Measurements from ENCODE around the gene FEM1B. TPM values are rescaled to one million over a fixed set of nuclear protein-coding genes. Genes with fewer than 3 reads are reported as not detected.

The FEM1B gene
- total RNA-seq, 1 experiment from 2014 or later, result 22.1 TPM

DNA sequence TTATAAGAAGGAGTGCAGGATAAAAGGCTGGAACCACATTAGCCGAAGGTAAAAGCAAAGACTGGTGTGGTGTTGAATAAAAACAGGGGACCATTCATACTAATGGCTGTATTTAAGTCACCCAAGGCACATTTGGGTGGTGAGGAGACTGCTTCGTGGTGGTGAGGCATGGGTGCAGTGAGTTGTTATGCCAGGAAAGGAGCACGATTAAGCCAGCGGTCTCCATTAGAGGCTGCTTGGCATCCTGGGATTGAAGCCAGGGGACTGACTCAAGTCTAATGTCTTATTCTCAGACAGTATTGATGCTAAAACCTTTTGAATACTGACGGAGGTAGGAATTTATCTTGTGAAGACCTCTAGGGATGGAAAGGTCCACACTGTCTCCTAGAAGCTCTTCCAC, 21.9 kb downstream of the FEM1B start:
- no peaks in the 10 kb centered on the region for H3K27me3 ChIP-seq (ENCODE audit: low read length)
- no peak overlapping the region for H3K9ac ChIP-seq (ENCODE audit: low read length)
- CTCF ChIA-PET, result no interaction called here
- H4K20me1 ChIP-seq (ENCODE audit: low read length), result no peaks in the 10 kb centered on the region
- BruUV-seq (replicated peaks), result no TSS peak
- TF ChIP-seq, protein P1, sequence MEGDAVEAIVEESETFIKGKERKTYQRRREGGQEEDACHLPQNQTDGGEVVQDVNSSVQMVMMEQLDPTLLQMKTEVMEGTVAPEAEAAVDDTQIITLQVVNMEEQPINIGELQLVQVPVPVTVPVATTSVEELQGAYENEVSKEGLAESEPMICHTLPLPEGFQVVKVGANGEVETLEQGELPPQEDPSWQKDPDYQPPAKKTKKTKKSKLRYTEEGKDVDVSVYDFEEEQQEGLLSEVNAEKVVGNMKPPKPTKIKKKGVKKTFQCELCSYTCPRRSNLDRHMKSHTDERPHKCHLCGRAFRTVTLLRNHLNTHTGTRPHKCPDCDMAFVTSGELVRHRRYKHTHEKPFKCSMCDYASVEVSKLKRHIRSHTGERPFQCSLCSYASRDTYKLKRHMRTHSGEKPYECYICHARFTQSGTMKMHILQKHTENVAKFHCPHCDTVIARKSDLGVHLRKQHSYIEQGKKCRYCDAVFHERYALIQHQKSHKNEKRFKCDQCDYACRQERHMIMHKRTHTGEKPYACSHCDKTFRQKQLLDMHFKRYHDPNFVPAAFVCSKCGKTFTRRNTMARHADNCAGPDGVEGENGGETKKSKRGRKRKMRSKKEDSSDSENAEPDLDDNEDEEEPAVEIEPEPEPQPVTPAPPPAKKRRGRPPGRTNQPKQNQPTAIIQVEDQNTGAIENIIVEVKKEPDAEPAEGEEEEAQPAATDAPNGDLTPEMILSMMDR (conservative IDR thresholded peaks at IDR 0.05; ENCODE audit: low read depth, low read length), result no peak
- TF ChIP-seq EZH2 (IDR thresholded peaks at IDR 0.05; ENCODE audit: low read length, unreplicated experiment) (no peak), EZH2phosphoT487 (IDR thresholded peaks at IDR 0.05; ENCODE audit: borderline replicate concordance, low read length) (no peak)
- DNase-seq (no peak), ATAC-seq (no peak)
- no peaks in the 10 kb centered on the region for H3F3A ChIP-seq (ENCODE audit: low read length, unreplicated experiment)
- H3K4me1 ChIP-seq (ENCODE audit: insufficient read depth, low read length), result no peaks in the 10 kb centered on the region
- no peaks in the 10 kb centered on the region for H3K9me3 ChIP-seq (ENCODE audit: low read length)
- 0 out of 2 replicates have a peak, but pooled peaks cover under 1% of the 10 kb centered on the region for H3K79me2 ChIP-seq (ENCODE audit: low read length)
- POLR2A ChIA-PET (ENCODE audit: unreplicated experiment), result no interaction called here
- no peaks in the 10 kb centered on the region for H3K9me2 ChIP-seq (replicated peaks; ENCODE audit: low read length)
- H3K4me2 ChIP-seq (ENCODE audit: low read length), result no peak overlapping the region
- H3K4me3 ChIP-seq (ENCODE audit: low read length), result no peak overlapping the region
- H2AFZ ChIP-seq (ENCODE audit: low read length), result no peak overlapping the region
- H3K36me3 ChIP-seq (ENCODE audit: low read depth, low read length), result peaks cover 4% of the 10 kb centered on the region; the same call in 1 of the 2 replicates
- no peak overlapping the region for H3K27ac ChIP-seq (ENCODE audit: low read length)
- intact Hi-C loops (cut with micrococcal nuclease), result no loop called here

DNA sequence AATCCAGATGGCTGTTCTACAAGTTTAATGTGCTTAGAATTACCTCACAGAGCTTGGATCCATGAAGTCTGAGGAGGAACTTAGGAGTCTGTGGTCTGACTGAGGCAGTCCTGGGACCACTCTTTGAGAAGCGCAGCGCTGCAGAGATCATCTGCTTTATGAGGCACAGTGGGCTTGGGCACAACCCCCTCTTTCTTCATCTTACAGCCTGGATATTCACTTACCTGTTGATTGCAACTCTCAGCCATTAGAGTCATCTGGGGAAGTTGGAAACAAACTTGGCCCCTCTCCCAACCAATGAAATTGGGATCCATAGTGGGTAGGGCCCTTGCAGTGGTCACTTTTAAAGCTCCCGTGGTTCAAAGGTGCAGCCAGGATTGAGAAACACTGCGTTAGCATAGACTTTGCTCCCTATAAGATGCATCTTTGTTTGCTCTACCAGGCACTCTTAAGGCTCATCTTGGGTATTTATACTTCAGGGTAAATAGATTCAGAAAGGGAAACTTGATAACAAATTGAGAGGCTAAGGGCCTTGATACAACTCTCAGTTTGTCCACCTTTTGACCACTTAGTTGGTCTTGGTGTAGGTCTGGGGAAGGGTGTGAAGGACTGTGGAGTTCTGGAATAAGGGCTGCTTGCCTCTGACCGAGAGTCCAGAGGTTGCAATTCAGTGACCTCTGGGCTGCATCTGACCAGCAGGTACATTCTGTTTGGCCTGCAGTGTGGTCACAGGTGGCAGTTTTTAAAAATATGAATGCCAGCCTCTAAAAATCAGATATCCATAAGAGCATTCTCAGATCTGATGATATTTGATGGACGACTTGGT, 22.8 kb downstream of the FEM1B start:
- ChIA-PET POLR2A (ENCODE audit: unreplicated experiment) (no interaction called here), CTCF (no interaction called here)
- H2AFZ ChIP-seq (ENCODE audit: low read length), result no peak overlapping the region
- H3K9me3 ChIP-seq (ENCODE audit: low read length), result no peaks in the 10 kb centered on the region
- DNase-seq (no peak), ATAC-seq (no peak)
- TSS peak; percentile 4 for BruUV-seq (replicated peaks)
- no peaks in the 10 kb centered on the region for H3F3A ChIP-seq (ENCODE audit: low read length, unreplicated experiment)
- H3K79me2 ChIP-seq (ENCODE audit: low read length), result no peaks in the 10 kb centered on the region
- intact Hi-C loops (cut with micrococcal nuclease), result loop anchor here (10.0 kb wide), 1 partner anchor 244 kb away; no protein-coding TSS in a partner anchor
- H3K4me2 ChIP-seq (ENCODE audit: low read length), result no peak overlapping the region
- no peak overlapping the region for H3K4me3 ChIP-seq (ENCODE audit: low read length)
- no peaks in the 10 kb centered on the region for H4K20me1 ChIP-seq (ENCODE audit: low read length)
- no peaks in the 10 kb centered on the region for H3K27me3 ChIP-seq (ENCODE audit: low read length)
- no peak overlapping the region for H3K9ac ChIP-seq (ENCODE audit: low read length)
- TF ChIP-seq, protein P1 (conservative IDR thresholded peaks at IDR 0.05; ENCODE audit: low read depth, low read length), result no peak
- TF ChIP-seq EZH2 (IDR thresholded peaks at IDR 0.05; ENCODE audit: low read length, unreplicated experiment) (no peak), EZH2phosphoT487 (IDR thresholded peaks at IDR 0.05; ENCODE audit: borderline replicate concordance, low read length) (no peak)
- no peak overlapping the region for H3K27ac ChIP-seq (ENCODE audit: low read length)
- H3K9me2 ChIP-seq (replicated peaks; ENCODE audit: low read length), result no peaks in the 10 kb centered on the region
- H3K36me3 ChIP-seq (ENCODE audit: low read depth, low read length), result peaks cover 4% of the 10 kb centered on the region; the same call in 1 of the 2 replicates
- H3K4me1 ChIP-seq (ENCODE audit: insufficient read depth, low read length), result no peaks in the 10 kb centered on the region

DNA sequence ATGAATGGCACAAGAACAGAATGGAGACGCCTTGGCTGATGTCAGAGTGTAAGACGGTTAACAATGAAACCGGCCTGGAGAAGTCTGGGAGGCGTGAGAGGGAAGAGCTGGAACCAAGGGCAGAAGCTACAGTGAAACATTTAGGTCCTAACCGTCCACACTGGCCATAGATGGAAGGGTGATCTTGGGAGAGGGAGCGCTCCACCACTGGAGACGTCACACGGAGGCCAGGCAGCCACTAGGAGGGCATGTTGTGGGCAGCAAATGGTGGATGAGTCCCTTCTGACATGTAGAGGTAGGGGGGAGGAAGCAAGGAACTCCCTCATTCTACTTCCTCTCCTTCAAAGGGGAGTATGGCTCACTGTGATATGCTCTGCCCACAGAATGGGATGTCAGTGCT, 23.8 kb downstream of the FEM1B start:
- Histone ChIP-seq H3K4me2 (ENCODE audit: low read length) (no peak overlapping the region), H3F3A (ENCODE audit: low read length, unreplicated experiment) (no peaks in the 10 kb centered on the region), H3K27ac (ENCODE audit: low read length) (no peak overlapping the region), H3K9ac (ENCODE audit: low read length) (no peak overlapping the region), H3K79me2 (ENCODE audit: low read length) (no peaks in the 10 kb centered on the region), H3K27me3 (ENCODE audit: low read length) (no peaks in the 10 kb centered on the region), H2AFZ (ENCODE audit: low read length) (no peak overlapping the region), H3K4me1 (ENCODE audit: insufficient read depth, low read length) (no peaks in the 10 kb centered on the region), H3K9me3 (ENCODE audit: low read length) (no peaks in the 10 kb centered on the region), H3K9me2 (replicated peaks; ENCODE audit: low read length) (no peaks in the 10 kb centered on the region), H4K20me1 (ENCODE audit: low read length) (no peaks in the 10 kb centered on the region), H3K4me3 (ENCODE audit: low read length) (no peak overlapping the region), H3K36me3 (ENCODE audit: low read depth, low read length) (peaks cover 4% of the 10 kb centered on the region; the same call in 1 of the 2 replicates)
- no TSS peak for BruUV-seq (replicated peaks)
- DNase-seq, result no peak
- CTCF ChIA-PET, result no interaction called here
- TF ChIP-seq, protein P1 (conservative IDR thresholded peaks at IDR 0.05; ENCODE audit: low read depth, low read length), result no peak
- TF ChIP-seq EZH2phosphoT487 (IDR thresholded peaks at IDR 0.05; ENCODE audit: borderline replicate concordance, low read length), result no peak
- TF ChIP-seq EZH2 (IDR thresholded peaks at IDR 0.05; ENCODE audit: low read length, unreplicated experiment), result no peak
- POLR2A ChIA-PET (ENCODE audit: unreplicated experiment), result no interaction called here
- intact Hi-C loops (cut with micrococcal nuclease), result loop anchor here (10.0 kb wide), 1 partner anchor 244 kb away; no protein-coding TSS in a partner anchor
- no peak for ATAC-seq

All from PC-3 (cell line).